HG03521 (cell line): ENCODE measurements around the gene CA12.
"Not testable (repeated sequence)": the region's sequence is repeated elsewhere in the genome, so short reads cannot be mapped to it uniquely, and the experiment has no call there.

Experiments used
- ATAC-seq: cut with Tn5 transposase; IDR thresholded peaks from one replicate; pipeline ENCODE4 v1.9.1; 2021; ENCODE audit warnings: mild to moderate bottlenecking, moderate library complexity; ENCODE audit not compliant: unreplicated experiment

The CA12 gene

DNA sequence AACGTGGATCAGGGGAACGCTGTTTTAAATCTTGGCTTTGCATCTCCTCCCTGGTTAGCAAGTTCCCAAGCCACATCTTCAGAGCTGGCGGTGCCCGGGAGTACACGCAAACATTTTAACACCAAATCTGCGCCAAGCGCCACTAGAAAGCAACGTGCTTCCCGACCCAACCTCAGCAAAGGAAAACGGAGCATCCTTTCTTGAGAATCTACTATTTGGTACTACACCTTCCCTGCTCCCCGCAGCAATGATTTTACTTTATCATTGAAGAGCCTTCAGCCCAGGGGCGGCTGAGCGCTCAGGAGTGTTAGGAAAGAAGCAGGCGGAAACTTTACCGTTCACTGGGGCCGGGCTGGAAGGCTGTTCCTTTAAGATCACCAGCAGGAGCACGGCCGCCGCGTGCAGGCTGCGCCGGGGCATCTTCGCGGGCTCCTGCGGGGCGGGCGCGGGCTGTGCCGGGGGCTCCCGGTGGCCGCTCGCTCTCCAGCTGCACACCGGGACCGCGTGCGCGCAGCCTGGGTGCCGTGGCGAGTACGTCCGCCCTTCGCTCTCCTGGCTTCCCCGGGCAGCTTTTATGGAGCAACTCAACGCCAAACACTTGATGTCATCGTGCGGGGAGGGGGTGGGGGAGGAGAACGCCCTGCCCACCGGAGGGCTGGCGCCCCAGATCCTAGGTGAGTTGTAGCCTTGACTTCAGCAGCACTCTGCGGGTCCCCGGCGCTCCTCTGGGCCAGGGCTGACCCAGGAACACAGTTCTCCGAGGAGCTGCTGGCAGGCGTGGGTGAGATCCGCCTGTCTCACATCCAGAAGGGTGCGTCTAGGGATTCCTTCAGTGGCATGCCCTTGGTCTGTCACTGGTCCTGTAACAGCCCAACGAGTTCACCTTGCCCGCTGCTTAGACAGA is at the start of gene CA12:
Gene CA12, minus strand, starts transcription at position 546 of the 904 bp plus-strand sequence. Its CDS starts 126 bp downstream, at position 420.
- no peak for ATAC-seq

DNA sequence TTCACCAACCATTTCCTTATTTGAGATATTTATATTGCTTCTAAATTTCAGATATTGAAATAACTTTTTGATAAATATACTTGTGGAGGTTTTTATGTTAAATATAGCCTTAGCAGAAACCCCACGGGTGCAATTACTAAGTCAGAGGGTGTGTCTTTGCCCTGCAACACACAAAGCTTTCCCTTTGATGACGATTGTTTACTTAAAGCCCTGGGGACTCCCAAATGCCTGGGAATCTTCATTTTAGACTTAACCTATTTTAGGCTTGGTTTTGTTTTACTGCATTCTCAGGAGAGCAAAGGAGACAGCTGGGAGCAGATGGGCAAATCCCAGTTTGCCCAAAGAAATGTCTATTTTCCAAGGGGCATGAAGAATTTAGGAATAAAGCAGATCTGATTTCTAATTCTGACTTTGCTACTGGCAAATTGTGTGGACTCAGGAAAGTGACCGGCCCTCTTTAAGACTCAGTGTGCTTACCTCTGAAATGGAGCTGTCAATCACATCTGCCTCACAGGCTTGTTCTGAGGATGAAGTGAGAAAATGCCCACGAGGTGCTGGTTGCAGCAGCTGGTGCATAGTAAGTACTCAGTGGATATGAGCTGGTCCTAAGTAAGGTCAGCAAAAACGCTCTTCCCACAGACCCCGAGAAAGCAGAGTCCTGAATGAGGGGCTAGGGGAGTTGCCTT is 49.3 kb upstream of the CA12 start:
- no peak for ATAC-seq

DNA sequence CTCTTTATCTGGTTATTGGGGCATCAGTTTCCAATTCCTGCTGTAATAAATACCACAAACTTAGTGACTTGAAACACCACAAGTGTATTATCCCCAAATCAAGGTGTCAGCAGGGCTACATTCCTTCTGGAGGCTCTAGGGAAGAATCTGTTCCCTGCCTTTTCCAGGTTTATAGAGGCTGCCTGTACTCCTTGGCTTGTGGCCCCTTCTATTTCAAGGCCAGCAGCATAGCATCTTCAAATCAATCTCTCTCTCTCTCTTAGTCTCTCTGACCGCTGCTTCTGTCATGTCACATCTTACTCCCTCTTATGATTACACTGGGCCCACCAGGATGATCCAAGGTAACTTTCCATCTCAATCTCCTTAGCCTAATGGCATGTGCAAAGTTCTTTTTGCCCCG is 44.9 kb upstream of the CA12 start:
- no peak for ATAC-seq

DNA sequence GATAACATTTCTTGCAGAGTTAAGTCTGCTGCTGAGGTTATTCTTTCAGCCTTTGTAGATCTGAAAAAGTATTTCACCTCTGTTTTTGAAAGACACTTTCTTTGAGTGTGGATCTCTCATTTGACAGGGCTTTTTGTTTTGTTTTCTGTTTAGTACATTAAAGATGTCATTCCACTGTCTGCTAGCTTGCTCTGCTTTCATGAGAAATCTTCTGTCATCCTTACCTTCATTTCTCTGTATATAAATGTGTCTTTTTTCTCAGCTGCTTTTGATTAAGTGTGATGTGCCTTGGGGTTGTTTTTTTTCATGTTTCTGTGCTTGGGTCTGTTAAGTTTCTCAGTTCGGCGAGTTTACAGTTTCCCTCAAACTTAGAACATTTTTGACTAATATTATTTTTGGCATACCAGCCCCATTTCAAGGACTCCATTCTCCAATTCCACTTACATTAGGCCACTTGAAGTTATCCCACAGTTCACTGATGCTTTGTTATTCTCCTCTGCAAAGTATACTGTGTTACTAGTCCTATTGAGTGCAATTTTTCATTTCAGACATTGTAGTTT is 43.9 kb upstream of the CA12 start:
- ATAC-seq: no peak

DNA sequence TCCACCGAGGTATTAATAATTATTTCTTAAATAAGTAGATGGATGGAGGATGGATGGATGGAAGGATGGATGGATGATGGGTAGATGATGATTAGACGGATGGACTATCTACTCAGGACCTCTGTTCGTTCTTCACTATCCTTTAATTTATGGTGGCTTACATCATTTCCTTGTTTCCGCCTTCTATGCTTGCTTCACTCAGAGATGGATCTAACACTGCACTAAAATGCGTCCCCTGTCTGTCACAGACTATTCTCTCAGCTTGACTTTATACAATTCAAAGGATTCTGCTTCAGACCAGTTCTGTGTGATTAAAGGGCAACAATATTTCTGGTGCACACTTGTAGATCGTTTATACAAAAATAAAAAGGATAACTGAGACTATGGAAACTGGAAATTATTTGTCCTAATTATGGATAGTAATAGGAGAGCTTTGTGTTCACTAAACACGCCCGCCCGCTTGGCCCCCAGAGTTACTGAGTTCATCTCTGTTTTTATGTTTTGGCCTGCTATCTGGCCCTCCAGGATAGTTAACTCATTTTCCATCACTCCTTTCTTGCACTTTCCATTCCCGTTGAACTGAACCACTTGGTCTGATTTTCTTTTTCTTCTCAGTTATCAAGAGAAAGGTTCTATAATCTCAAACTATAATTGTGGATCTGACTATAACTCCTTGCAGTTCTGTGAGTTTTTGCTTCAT is 41.4 kb upstream of the CA12 start:
- no peak for ATAC-seq

DNA sequence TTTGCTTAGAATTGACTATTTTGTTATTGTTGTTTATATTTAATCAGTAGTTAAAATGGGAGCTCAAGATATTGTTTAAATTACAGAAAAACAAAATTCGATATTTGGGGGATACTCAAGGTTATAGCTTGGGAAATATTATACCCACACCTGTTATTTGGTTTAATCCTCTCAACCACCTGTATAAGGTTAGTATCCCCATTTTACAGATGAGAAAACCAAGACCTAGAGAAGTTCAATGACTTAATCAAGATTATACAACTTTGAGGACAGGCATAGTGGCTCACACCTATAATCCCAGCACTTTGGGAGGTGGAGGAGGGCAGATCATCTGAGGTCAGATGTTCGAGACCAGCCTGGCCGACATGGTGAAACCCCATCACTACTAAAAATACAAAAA is 39.8 kb upstream of the CA12 start:
- ATAC-seq: no peak

DNA sequence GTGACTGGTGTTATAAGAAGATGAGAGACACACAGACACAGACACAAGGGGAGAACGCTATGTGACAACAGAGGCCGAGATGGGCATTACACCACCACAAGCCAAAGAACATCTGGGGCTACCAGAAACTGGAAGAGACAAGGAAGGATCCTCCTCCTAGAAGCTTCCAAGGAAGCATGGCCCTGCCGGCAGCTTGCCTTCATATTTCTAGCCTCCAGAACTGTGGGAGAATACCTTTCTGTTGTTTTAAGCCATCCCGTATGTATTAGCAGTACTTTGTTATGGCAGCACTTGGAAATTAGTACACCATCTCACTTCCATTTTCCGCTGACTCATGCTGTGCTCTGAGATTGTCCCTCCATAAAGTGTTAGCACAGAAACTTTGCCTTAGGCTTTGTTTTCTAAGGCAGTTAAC is 38.7 kb upstream of the CA12 start:
- ATAC-seq: no peak

DNA sequence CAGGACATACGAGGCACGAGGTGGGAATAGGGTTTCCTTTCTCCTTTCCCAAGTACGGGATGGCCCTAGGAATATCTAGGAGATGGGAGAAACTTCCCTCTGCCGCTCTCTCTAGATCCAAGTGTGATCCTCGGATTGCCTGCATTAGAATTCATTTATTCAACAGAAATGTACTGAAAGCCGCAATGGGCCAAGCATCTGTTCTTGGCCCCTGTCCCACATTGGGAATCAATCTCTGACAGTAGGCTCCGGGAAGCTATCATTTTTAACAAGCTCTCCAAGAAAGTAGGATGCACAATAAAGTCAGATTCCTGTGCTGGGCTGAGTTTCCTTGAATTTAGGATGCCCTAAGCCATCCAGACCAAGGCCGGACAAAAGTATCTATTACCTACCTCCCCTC is 37.2 kb upstream of the CA12 start:
- no peak for ATAC-seq

DNA sequence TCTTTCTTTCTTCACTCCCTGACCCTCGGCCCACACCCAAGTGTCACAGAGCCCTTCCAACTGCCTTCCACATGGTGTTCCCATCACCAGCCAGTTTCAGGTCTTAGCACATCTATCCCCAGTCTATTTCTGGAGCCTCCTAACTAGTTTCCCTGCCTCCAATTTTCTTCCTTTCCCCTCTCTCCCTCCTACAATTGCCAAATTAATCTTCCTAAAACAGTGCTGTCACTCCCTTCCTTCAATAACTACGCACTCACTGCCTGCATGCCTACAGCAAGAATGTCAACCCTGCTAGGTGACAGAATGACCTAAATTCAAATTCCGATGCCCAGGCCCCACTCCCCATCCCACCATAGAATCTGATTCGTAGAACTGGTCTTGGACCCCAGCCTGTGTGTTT is 36.1 kb upstream of the CA12 start:
- no peak for ATAC-seq

DNA sequence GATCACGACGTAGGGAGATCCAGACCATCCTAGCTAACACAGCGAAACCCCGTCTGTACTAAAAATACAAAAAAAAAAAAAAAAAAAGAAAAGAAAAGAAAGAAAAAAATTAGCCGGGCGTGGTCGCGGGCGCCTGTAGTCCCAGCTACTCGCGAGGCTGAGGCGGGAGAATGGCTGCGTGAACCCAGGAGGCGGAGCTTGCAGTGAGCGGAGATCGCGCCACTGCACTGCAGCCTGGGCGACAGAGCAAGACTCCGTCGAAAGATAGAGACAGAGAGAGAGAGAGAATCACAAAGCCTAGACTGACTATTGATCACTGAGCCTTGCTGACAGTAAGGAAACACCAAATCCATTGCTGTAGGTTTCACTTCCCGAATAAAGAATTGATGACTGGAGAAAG is 35.6 kb upstream of the CA12 start:
- ATAC-seq: not testable (repeated sequence)

DNA sequence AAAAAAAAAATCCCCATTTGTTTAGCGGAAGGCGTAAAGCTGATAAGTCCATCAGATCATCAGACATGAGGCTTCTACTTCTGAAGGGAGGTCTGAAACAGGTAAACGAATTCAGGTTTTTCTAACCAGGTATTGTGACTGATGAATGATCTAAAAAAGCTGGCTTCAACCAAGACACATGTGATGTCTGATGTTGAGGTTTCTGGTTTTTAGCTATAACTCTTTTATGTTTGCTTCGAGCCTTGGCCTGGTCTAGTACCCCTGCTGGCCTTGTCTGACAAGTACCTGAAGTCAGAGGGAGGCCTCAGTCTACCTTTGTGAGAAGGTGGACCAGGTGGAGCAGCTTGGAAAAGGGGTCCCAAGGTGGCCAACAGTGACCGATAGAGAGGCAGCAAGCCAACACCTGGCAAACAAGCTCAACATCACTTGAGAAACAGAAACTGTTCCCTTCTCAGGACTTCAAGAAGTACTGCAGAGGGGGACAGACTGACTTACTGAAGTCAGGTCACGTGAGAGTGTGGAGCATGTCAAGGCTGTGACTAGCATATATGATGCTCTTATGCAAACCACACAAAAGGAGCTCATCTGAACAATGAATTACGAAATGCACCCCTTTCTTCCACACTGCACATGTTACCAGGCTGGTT is 33.0 kb upstream of the CA12 start:
- no peak for ATAC-seq

DNA sequence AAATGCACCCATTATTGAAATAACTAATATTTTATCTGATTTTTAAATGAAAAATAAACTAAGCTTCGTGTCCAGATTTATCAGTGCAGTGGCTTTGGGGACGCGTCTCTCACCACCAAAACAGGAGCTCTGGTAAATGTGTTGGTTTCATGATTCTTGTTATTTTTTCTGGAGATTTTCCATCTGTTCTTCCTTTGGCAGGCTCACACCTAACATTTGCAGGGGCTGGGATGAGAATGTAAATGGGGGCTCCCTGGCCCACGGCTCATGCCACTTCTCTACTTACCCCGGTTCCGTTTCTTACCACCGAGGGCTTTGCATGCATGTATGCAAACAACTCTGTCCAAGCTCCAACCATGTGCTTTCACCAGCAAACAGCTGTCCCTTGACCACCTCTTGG is 30.9 kb upstream of the CA12 start:
- no peak for ATAC-seq

DNA sequence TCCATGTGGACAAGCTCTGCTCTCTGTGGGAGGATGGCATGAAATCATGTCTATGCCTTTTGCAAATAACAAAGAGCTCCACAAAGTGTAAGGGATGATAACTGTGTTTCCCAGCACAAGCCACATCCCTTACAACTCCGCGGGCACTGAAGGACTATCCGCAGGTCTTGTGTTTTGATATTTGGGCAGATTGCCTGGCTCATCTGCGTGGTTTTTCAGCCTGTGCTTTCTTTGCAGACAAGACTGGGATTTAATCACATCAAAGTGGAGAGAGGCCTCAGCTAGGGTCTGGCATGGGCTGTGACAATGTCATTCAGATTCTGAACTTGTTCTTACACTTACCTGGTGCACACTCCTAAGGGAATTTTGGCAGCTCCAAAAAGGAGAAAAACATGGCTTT is 30.2 kb upstream of the CA12 start:
- no peak for ATAC-seq

DNA sequence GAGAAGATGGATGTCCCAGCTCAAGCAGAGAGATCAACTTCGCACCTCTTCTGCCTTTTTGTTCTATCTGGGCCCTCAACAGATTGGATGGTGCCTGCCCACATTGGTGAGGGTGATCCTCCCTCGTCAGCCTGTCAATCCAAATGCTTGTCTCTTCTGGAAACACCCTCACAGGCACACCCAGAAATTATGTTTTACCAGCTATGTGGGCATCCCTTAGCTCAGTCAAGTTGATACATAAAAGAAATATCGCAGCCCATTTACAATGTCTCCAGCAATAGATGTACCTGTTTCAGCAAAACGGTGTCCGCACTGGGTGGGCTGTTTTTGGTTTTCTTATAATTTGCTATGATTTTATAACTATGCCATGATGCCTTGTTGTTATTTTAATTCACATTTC is 27.5 kb upstream of the CA12 start:
- ATAC-seq: no peak

DNA sequence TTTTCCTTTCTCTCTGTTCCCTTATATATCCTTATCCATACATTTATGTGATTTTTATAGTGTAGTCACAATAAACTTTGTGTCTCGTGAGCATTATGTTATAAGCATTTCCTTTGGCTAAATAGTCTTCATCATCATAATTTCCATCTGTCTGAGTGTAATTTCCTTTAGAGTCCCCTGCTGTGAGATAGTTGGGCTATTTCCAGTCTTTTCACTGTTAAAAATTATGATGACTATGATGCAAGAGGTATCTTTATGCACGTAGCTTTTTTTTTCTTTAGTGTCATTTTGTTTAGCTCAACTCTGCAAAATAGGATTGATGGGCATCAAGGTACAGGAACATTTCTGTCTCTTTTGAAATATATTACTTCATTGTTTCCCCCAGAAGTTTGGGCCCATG is 26.9 kb upstream of the CA12 start:
- ATAC-seq: no peak

DNA sequence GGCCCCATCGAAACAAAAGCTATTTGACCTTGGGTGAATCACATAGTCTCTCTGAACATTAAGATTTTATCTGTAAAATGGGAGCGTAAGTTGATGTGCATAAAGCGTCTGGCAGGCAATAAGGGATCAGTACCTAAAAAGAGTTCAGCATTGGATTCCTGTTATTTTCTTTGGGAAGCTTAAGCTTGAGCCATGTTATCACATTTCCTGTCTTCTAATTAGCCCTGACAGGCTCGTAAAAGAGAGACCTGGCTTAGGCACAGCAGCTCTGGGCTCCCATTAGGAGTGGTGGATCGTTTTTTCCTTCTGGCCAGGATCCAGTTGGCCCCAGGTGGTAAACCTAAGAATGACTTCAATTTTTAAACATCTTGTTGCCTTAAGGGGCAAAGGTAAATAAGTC is 26.0 kb upstream of the CA12 start:
- ATAC-seq: no peak

DNA sequence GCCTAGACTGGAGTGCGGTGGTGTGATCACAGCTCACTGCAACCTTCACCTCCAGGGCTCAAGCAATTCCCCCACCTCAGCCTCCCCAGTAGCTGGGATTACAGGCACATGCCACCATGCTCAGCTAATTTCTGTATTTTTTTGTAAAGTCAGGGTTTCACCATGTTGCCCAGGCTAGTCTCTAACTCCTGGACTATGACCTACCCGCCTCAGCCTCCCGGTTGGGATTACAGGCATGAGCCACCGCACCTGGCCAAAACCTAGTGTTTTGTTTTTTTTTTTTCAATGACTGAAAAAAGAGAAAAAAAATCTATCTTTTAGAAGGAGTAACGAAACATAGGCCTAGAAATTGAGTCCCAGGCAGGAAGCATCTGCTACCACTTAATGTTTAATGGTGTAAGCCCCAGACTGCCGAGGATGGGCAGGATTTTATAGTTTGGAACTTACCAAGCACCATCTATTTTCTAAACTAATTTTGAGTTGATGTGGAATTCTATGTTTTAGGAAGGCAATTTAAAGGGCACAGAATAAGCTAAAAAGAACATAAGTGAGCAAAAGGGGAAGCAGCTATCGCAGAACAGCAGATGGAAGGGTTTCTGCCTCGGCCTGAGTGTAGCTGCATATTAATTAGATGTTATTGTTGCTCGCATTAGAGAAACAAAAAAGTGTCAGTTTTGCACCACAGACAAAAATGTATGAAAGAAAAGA is 24.2 kb upstream of the CA12 start:
- no peak for ATAC-seq

DNA sequence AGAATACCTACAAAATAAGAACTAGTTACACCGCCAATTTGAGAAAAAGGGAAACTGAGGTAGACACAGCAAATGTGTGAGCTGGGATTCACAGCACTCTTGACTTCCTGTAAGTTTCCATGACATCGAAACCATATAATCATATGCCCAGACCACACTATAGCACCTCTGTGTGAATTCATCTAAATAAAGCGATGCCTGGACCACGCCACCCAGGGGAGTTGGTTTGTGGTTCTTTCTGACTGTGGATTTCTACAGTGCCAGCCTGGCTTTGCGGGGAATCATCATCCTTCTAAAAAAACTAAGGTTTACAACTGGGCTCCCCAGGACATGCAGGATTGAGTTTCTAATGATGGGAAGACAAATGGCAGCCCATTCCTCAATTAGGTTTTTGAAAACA is 23.5 kb upstream of the CA12 start:
- no peak for ATAC-seq

DNA sequence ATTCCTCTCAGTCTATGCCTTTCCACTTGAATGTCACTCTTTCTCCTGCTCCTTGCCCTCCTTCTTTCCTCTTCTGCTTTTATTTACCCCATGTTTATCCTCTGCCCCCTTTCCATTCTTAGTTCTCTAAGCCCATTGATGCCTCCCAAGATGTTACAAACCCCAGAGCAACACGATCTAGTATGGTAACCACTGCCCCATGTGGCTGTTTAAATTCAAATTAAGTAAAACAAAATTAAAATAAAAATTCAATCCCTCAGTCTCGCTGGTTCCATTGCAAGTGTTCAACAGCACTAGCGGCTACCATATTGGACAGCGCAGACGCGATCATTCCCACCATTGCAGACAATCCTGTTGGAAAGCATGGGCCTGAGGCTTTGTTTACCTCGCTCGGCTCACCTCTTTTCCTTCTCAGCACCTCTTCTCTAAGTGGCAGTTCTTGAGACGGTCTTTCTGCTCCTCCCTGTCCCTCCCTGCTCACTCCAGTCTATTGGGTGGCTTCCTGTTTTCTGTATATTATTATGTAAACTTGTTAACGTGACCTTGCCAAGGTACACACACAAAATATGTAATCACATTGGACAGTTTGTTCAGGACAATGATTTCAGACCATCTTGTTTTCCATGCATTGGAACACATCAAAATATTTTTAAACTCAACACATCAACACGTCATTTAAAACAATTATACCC is 21.8 kb upstream of the CA12 start:
- no peak for ATAC-seq
